Left lung (tissue), 10 donors: ENCODE data around the gene PDZK1. TPM values are rescaled to one million over a fixed set of nuclear protein-coding genes. Genes with fewer than 3 reads are reported as not detected.
"Not testable (repeated sequence)": the region's sequence is repeated elsewhere in the genome, so short reads cannot be mapped to it uniquely, and the experiment has no call there.

ENCODE experiments used
- ATAC-seq: fragments of 200-7000 bp; cut with Tn5 transposase; one replicate; pipeline ENCODE4 v1.9.1; 2020; ENCODE audit warnings: moderate library complexity
- DNase-seq, 4 donors: peaks; one replicate each; pipeline ENCODE4 v3.0.0-alpha.2; 2013 to 2020
- H3K27ac ChIP-seq, 2 donors: fragments of 200-600 bp; sonication (generic) in 1 of 2; one replicate each; pipeline versions ENCODE4 v1.5.0 to v1.8.0; 2020 to 2021
- H3K27me3 ChIP-seq, 2 donors: fragments of 200-600 bp; sonication (generic) in 1 of 2; one replicate each; pipeline versions ENCODE4 v1.5.0 to v1.8.0; 2020 to 2021
- H3K36me3 ChIP-seq, 2 donors: fragments of 200-600 bp; sonication (generic) in 1 of 2; one replicate each; pipeline versions ENCODE4 v1.5.0 to v1.8.0; 2020 to 2021
- H3K4me1 ChIP-seq, 2 donors: fragments of 200-600 bp; one replicate each; pipeline ENCODE4 v1.8.0; 2021
- H3K4me3 ChIP-seq, 2 donors: fragments of 200-600 bp; sonication (generic) in 1 of 2; one replicate each; pipeline versions ENCODE4 v1.5.0 to v1.8.0; 2020 to 2021; ENCODE audit warnings: mild to moderate bottlenecking in 1 of 2
- H3K9me3 ChIP-seq, 2 donors: fragments of 200-600 bp; sonication (generic) in 1 of 2; one replicate each; pipeline versions ENCODE4 v1.5.0 to v1.8.0; 2020 to 2021
- intact Hi-C, 2 donors: fragments of 100-400 bp; cut with DNase I; formaldehyde crosslinking; loops; one replicate each; pipeline versions ENCODE4 v1.11.2 to v1.14.2; 2022
- polyA plus RNA-seq, 6 donors: library from polyadenylated mRNA; unstranded; fragments of 120-200 nt; gene quantifications; one replicate each; pipeline ENCODE4 v1.2.1, GENCODE V29; 2013; ENCODE audit not compliant: insufficient read length in 6 of 6
- total RNA-seq, 2 donors: library from RNA; stranded (reverse); fragmentation: NEBNext Ultra II Directional; extraction: Animal tissue kit (Norgen Biotek cat#: 25700); gene quantifications; one replicate each; pipeline ENCODE4 v1.2.1, GENCODE V29; 2021
- donor health status: DM: no; HTN: yes; CAD: no.
- donor health status: DM: no; HTN: no; CAD: no.

The PDZK1 gene
- total and polyA plus RNA-seq, 8 donors = 0.18 to 3.0 (median 2.0) TPM

DNA sequence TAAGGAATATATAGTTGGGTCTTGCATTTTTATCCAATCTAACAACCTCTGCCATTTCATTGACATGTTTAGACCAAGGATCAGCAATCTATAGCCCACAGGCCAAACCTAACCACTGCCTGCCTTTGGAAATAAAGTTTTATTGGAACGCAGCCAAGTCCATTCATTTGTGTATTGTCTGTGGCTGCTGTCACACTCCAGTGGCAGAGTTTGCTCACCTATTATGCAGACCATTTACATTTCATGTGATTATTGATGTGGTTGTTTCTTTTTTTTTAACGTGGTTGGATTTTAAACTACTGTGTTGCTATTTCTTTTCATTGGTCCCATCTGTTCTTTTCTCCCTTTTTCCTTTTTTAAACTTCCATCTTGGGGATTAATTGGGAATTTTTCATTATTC is 44.7 kb downstream of the PDZK1 start:
- DNase-seq, H3K9me3 ChIP-seq, intact Hi-C loops, H3K27ac ChIP-seq, H3K27me3 ChIP-seq, H3K4me3 ChIP-seq, H3K4me1 ChIP-seq, ATAC-seq, H3K36me3 ChIP-seq: not testable (repeated sequence)

- H3K4me1 ChIP-seq, H3K9me3 ChIP-seq, H3K36me3 ChIP-seq, H3K27me3 ChIP-seq, H3K4me3 ChIP-seq, intact Hi-C loops, H3K27ac ChIP-seq, DNase-seq, ATAC-seq: not testable (repeated sequence)
Observed at GRCh38 chr1:145656245-145656943, 50.8 kb downstream of the PDZK1 start.

GRCh38 chr1:145643990-145644389 is 63.2 kb downstream of the PDZK1 start:
- H3K36me3 ChIP-seq, ATAC-seq, DNase-seq, H3K4me3 ChIP-seq, H3K4me1 ChIP-seq, H3K9me3 ChIP-seq, H3K27ac ChIP-seq, intact Hi-C loops, H3K27me3 ChIP-seq: not testable (repeated sequence)

DNA sequence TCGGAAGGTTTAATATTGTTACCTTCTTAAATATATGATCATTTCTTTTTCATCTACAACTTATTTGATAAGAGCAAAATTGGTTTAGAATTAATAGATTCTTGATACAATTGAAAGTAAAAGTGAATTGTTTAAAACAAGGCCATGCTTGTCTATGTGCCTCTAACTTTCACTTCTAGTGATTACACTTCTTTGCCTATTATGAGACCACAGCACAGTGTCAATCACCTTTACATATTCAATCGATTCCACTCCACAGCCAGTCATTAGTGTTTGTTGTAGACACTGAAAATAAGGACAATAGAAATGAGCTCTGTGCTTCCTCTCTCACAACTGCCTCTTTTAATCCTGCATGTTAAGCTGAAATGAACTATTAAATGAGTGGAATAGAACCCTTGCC is 65.3 kb downstream of the PDZK1 start:
- H3K27me3 ChIP-seq, DNase-seq, H3K27ac ChIP-seq, H3K4me3 ChIP-seq, H3K36me3 ChIP-seq, H3K9me3 ChIP-seq, ATAC-seq, intact Hi-C loops, H3K4me1 ChIP-seq: not testable (repeated sequence)

DNA sequence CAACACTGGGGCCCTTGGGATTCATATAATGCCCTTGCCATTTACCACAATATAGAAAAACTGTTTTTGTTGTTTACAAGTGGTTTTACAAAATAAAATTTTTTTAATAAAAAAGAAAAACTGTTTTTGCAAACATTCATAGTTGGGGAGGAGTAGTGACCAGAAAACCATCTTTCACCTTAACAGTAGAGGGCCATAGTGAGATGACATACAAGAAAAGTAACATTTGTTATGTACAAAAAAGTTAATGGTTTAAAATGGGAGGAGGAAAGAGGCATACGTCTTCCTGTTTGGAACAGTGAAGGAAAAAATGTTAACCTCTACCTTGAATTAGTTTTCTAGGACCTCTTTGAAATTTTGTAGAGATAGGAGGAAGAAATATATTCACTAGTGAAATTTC is 70.9 kb downstream of the PDZK1 start:
- H3K27ac ChIP-seq, H3K27me3 ChIP-seq, DNase-seq, intact Hi-C loops, H3K36me3 ChIP-seq, H3K9me3 ChIP-seq, ATAC-seq, H3K4me1 ChIP-seq, H3K4me3 ChIP-seq: not testable (repeated sequence)

- H3K4me3 ChIP-seq, H3K27me3 ChIP-seq, ATAC-seq, H3K36me3 ChIP-seq, H3K4me1 ChIP-seq, DNase-seq, H3K9me3 ChIP-seq, intact Hi-C loops, H3K27ac ChIP-seq: not testable (repeated sequence)
Observed at GRCh38 chr1:145622177-145622576, 85.0 kb downstream of the PDZK1 start.

Other genes with a start within 250 kb of the PDZK1 start
- gene GPR89A, start 99.4 kb downstream of the PDZK1 start, total RNA-seq = 10 to 100 TPM; 14.5 to 19.1 TPM
- 10 to 100 TPM; 28.5 to 45.5 (median 34.3) TPM for gene GPR89A, start 99.4 kb downstream of the PDZK1 start, polyA plus RNA-seq
- 1 to 10 TPM in 1 of 2 donors, under 1 TPM in 1; 0.42 to 2.0 TPM for gene CD160, start 12.1 kb upstream of the PDZK1 start, total RNA-seq
- gene CD160, start 12.1 kb upstream of the PDZK1 start, polyA plus RNA-seq = 1 to 10 TPM; 2.2 to 3.2 (median 2.7) TPM
- 10 to 100 TPM; 11.8 to 14.7 TPM for gene RNF115, start 116.7 kb upstream of the PDZK1 start, total RNA-seq
- 10 to 100 TPM; 17.2 to 20.4 (median 18.2) TPM for gene RNF115, start 116.7 kb upstream of the PDZK1 start, polyA plus RNA-seq
- gene POLR3C, start 116.8 kb upstream of the PDZK1 start, total RNA-seq = 10 to 100 TPM; 20.1 to 27.4 TPM
- gene POLR3C, start 116.8 kb upstream of the PDZK1 start, polyA plus RNA-seq = 10 to 100 TPM; 32.3 to 40.6 (median 36.8) TPM
- gene NUDT17, start 138.3 kb upstream of the PDZK1 start, total RNA-seq = 1 to 10 TPM; 2.7 to 4.5 TPM
- gene NUDT17, start 138.3 kb upstream of the PDZK1 start, polyA plus RNA-seq = 10 to 100 TPM in 4 of 6 donors, 1 to 10 TPM in 2; 8.5 to 12.7 (median 10.5) TPM
- 10 to 100 TPM; 35.8 to 42.6 TPM for gene PIAS3, start 151.7 kb upstream of the PDZK1 start, total RNA-seq
- 10 to 100 TPM; 67.2 to 98.0 (median 74.3) TPM for gene PIAS3, start 151.7 kb upstream of the PDZK1 start, polyA plus RNA-seq
- 1 to 10 TPM; 1.4 to 3.4 TPM for gene ANKRD35, start 178.5 kb upstream of the PDZK1 start, total RNA-seq
- 1 to 10 TPM; 3.7 to 4.8 (median 4.2) TPM for gene ANKRD35, start 178.5 kb upstream of the PDZK1 start, polyA plus RNA-seq
- 10 to 100 TPM in 1 of 2 donors, 1 to 10 TPM in 1; 5.8 to 12.5 TPM for gene ITGA10, start 202.7 kb upstream of the PDZK1 start, total RNA-seq
- gene ITGA10, start 202.7 kb upstream of the PDZK1 start, polyA plus RNA-seq = 1 to 10 TPM; 2.7 to 5.0 (median 3.5) TPM
- 10 to 100 TPM; 31.9 to 32.4 TPM for gene PEX11B, start 211.3 kb upstream of the PDZK1 start, total RNA-seq
- gene PEX11B, start 211.3 kb upstream of the PDZK1 start, polyA plus RNA-seq = 10 to 100 TPM; 43.3 to 53.1 (median 45.3) TPM
- gene RBM8A, start 220.1 kb upstream of the PDZK1 start, total RNA-seq = 100 to 1,000 TPM in 1 of 2 donors, 10 to 100 TPM in 1; 90.2 to 118 TPM
- gene RBM8A, start 220.1 kb upstream of the PDZK1 start, polyA plus RNA-seq = 100 to 1,000 TPM; 168 to 197 (median 187) TPM